Astrocyte of the spinal cord (primary cell): ENCODE results near the gene SCG5.
A peak's percentile ranks its signal among the peaks of the same experiment; 100 is the strongest.

ENCODE experiments used
- DNase-seq: peaks from one replicate; pipeline ENCODE4 v3.0.0; 2011; ENCODE audit warnings: low read depth, low spot score
- H3K4me3 ChIP-seq: 2 replicates; pipeline ENCODE4 v1.5.1; 2011; ENCODE audit warnings: low read depth, mild to moderate bottlenecking, low read length, moderate library complexity
- CTCF ChIP-seq: IDR thresholded peaks from 2 replicates; pipeline ENCODE4 v1.5.1; 2012; ENCODE audit warnings: low read depth, mild to moderate bottlenecking, low read length, inconsistent platforms
- in situ Hi-C: cut with HindIII; loops from 2 replicates; pipeline ENCODE4 v1.10.0; 2017; ENCODE audit warnings: low sequenced_read_pairs

SCG5 gene

GRCh38 chr15:32718821-32719716 is 77.6 kb downstream of the SCG5 start:
- DNase-seq: peak; percentile 34
- in situ Hi-C loops: no loop called here
- no peak for TF ChIP-seq CTCF
- H3K4me3 ChIP-seq: peak overlapping the region; percentile 61

GRCh38 chr15:32721596-32721995 is 80.1 kb downstream of the SCG5 start:
- DNase-seq: peak; percentile 30
- in situ Hi-C loops: no loop called here
- H3K4me3 ChIP-seq: no peak overlapping the region
- no peak for TF ChIP-seq CTCF

- TF ChIP-seq CTCF: no peak
- in situ Hi-C loops: no loop called here
- H3K4me3 ChIP-seq: no peak overlapping the region
- no peak for DNase-seq
Measured at GRCh38 chr15:32722136-32722535, 80.6 kb downstream of the SCG5 start.

GRCh38 chr15:32723171-32723948 is 81.8 kb downstream of the SCG5 start:
- no peak for DNase-seq
- in situ Hi-C loops: no loop called here
- H3K4me3 ChIP-seq: no peak overlapping the region
- TF ChIP-seq CTCF: no peak

- no peak overlapping the region for H3K4me3 ChIP-seq
- no peak for TF ChIP-seq CTCF
- DNase-seq: no peak
- in situ Hi-C loops: no loop called here
Measured at GRCh38 chr15:32729700-32730395, 88.3 kb downstream of the SCG5 start.
